ENCODE results near the gene ACSM6. TPM values are rescaled to one million over a fixed set of nuclear protein-coding genes. Genes with fewer than 3 reads are reported as not detected.

ACSM6 gene
- total RNA-seq, 3 donors from 2014 or later, result 0.66 TPM; not detected in 2

GRCh38 chr10:95242581-95243317, 48.7 kb downstream of the ACSM6 start:
- DNase-seq (ENCODE audit: low spot score in 2 of 2), result no peak
- intact Hi-C loops (cut with DNase I; ENCODE audit: low total_unique reads), result loop anchor here (10.0 kb wide), 1 partner anchor 122 kb away; no protein-coding TSS in a partner anchor
- peaks cover 5 to 12% of the 10 kb centered on the region in 2 donors for H3K4me1 ChIP-seq
- peak overlapping the region in 1 of 2 donors; percentile 34 for H3K27ac ChIP-seq
- no peaks in the 10 kb centered on the region for H3K36me3 ChIP-seq
- no peak overlapping the region for H3K4me3 ChIP-seq
- TF ChIP-seq CTCF (IDR thresholded peaks at IDR 0.05) (peak in 2 of 3 donors; percentile 16 to 54), POLR2A (IDR thresholded peaks at IDR 0.05) (no peak)
- no peaks in the 10 kb centered on the region for H3K27me3 ChIP-seq
- no peaks in the 10 kb centered on the region for H3K9me3 ChIP-seq

DNA sequence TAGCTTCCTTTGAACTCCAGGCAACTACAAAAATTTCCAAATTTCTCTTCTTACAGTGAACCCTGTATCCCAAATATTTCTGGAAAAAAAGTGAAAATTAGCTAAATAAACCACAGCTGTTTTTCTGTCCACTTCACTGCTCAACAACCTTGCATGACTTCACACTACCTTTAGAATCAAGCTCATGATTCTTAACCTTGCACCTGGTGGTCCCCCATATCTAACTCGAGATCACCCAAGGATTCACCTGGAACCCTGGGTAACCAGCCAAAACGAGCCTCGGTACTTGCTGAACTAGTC, 49.2 kb downstream of the ACSM6 start:
- H3K36me3 ChIP-seq, result no peaks in the 10 kb centered on the region
- H3K9me3 ChIP-seq, result no peaks in the 10 kb centered on the region
- intact Hi-C loops (cut with DNase I; ENCODE audit: low total_unique reads), result loop anchor here (10.0 kb wide), 1 partner anchor 122 kb away; no protein-coding TSS in a partner anchor
- TF ChIP-seq POLR2A (IDR thresholded peaks at IDR 0.05) (no peak), POLR2AphosphoS5 (IDR thresholded peaks at IDR 0.05) (no peak), CTCF (IDR thresholded peaks at IDR 0.05) (no peak)
- no peak overlapping the region for H3K4me3 ChIP-seq
- no peak overlapping the region for H3K27ac ChIP-seq
- H3K4me1 ChIP-seq, result peaks cover 5 to 13% of the 10 kb centered on the region in 2 donors
- DNase-seq (ENCODE audit: low spot score in 2 of 2), result no peak
- no peaks in the 10 kb centered on the region for H3K27me3 ChIP-seq

- intact Hi-C loops (cut with DNase I; ENCODE audit: low total_unique reads), result loop anchor here (10.0 kb wide), 1 partner anchor 121 kb away; no protein-coding TSS in a partner anchor
- no peak overlapping the region for H3K4me3 ChIP-seq
- TF ChIP-seq POLR2A (IDR thresholded peaks at IDR 0.05), result no peak
- no peak for TF ChIP-seq CTCF (IDR thresholded peaks at IDR 0.05)
- no peak for TF ChIP-seq POLR2AphosphoS5 (IDR thresholded peaks at IDR 0.05)
- no peak for DNase-seq (ENCODE audit: low spot score in 2 of 2)
- no peaks in the 10 kb centered on the region for H3K27me3 ChIP-seq
- peaks cover 5 to 13% of the 10 kb centered on the region in 2 donors for H3K4me1 ChIP-seq
- no peak overlapping the region for H3K27ac ChIP-seq
- no peaks in the 10 kb centered on the region for H3K36me3 ChIP-seq
- no peaks in the 10 kb centered on the region for H3K9me3 ChIP-seq
Observed at GRCh38 chr10:95244152-95244551, 50.1 kb downstream of the ACSM6 start.

- intact Hi-C loops (cut with DNase I; ENCODE audit: low total_unique reads), result loop anchor here (10.0 kb wide), 1 partner anchor 119 kb away; no protein-coding TSS in a partner anchor
- Histone ChIP-seq H3K4me3 (no peak overlapping the region), H3K27me3 (no peaks in the 10 kb centered on the region), H3K9me3 (no peaks in the 10 kb centered on the region), H3K4me1 (peaks cover 5 to 13% of the 10 kb centered on the region in 2 donors), H3K27ac (peak overlapping the region in 1 of 2 donors; percentile 79), H3K36me3 (no peaks in the 10 kb centered on the region)
- no peak for TF ChIP-seq POLR2A (IDR thresholded peaks at IDR 0.05)
- no peak for TF ChIP-seq POLR2AphosphoS5 (IDR thresholded peaks at IDR 0.05)
- TF ChIP-seq CTCF (IDR thresholded peaks at IDR 0.05), result no peak
- DNase-seq (ENCODE audit: low spot score in 2 of 2), result no peak
Observed at GRCh38 chr10:95245425-95246055, 51.5 kb downstream of the ACSM6 start.

- peaks cover 5 to 13% of the 10 kb centered on the region in 2 donors for H3K4me1 ChIP-seq
- no peaks in the 10 kb centered on the region for H3K9me3 ChIP-seq
- intact Hi-C loops (cut with DNase I; ENCODE audit: low total_unique reads), result loop anchor here (10.0 kb wide), 1 partner anchor 118 kb away; no protein-coding TSS in a partner anchor
- no peaks in the 10 kb centered on the region for H3K27me3 ChIP-seq
- no peaks in the 10 kb centered on the region for H3K36me3 ChIP-seq
- DNase-seq (ENCODE audit: low spot score in 2 of 2), result peak in 1 of 2 donors; percentile 59
- no peak overlapping the region for H3K4me3 ChIP-seq
- H3K27ac ChIP-seq, result peak overlapping the region; percentile 72 to 79
- TF ChIP-seq CTCF (IDR thresholded peaks at IDR 0.05), result peak; percentile 72 to 85 (median 73)
- no peak for TF ChIP-seq POLR2A (IDR thresholded peaks at IDR 0.05)
- TF ChIP-seq POLR2AphosphoS5 (IDR thresholded peaks at IDR 0.05), result peak; percentile 12 to 34 (median 22)
Observed at GRCh38 chr10:95246582-95247051, 52.6 kb downstream of the ACSM6 start.

Measured in breast epithelium (tissue), 4 donors.